ENCODE measurements around the gene TXNL4A.

Gene TXNL4A

GRCh38 chr18:79933765-79934164 lies 54.6 kb downstream of the TXNL4A start:
- DNase-seq = no peak

GRCh38 chr18:79932907-79933306 lies 55.5 kb downstream of the TXNL4A start:
- no peak for DNase-seq

DNA sequence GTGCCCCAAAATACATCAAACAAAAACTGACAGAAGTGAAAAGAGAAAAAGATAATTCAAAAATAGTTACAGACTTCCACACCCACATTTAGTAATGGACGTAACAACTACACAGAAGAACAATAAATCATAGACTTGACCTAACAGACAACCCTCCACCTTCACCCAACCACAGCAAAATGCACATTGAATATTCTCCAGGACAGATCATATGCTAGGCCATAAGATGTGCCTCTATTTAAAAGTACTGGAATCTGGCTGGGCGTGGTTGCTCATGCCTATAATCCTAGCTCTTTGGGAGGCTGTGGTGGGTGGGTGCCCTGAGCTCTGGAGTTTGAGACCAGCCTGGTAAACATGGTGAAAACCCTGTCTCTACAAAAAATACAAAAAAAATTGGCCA lies 56.9 kb downstream of the TXNL4A start:
- no peak for DNase-seq

DNA sequence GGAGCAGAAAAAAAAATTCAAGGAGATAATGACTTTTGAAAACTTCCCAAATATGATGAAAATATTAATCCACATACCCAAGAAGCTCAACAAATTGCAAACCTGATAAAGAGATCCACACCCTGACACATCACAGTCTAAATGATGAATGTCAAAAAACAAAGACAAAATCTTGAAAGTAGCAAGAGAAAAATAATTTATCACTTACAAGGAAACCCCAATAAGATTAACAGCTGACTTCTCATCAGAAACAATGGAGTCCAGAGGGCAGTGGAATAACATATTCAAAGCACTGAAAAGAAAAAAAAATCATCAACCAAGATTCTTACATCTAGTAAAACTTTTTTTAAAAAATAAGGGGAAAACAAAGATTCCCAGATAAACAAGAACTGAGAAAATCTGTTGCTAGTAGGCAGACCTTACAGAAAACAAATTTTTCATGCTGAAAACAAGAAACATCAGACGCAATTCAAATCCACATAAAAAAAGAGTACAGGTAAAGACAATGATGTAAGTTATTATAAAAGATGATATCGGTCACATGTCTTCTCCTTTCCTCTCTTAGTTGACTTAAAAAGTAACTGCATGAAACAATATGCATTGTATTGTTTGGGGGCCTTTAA lies 58.2 kb downstream of the TXNL4A start:
- DNase-seq = no peak

GRCh38 chr18:79928563-79928960 lies 59.8 kb downstream of the TXNL4A start:
- DNase-seq = no peak

DNA sequence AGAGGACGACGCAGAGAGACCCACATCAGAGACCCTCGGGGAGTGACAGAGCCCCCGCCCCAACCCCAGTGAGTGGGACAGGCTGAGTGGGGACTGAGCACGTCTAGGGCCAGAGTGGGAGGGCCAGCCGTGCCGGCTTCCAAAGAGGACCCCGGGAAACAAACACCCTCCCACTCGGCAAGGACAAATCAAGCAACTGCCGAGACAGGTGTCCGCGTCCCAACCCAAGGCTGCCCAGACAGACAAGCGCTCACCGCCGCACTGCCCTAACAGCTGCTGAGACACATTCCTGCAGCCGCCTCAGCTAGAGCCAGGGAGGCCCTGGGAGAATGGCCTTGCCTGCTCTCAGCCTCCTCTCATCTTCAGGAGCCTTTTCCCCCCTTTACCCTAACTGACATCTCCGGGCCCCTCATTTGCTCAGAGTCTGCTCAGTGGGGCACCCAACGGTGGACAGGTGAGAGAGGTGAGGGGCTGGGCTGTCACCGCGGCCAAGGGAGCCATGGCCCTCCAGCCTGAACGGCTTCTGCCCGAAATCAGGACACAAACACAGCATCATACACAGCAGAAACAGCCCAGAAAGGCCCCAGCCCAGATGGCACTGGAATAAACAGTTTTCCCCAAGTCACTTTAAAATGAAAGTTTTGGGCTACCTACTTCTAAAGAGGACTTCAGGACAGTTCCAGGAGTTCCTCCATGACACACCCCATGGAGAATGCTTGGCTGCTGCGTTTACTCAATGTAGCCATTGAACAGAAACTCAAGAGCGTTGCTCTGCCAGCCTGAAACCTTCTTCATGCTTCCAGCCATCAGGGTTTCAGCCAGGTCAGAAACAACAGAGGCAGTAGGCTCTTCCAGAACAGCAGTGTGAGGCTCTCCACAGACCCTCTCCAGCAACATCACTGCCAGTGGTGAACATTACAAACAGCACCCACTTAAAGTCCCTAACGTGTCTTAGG lies 60.5 kb downstream of the TXNL4A start:
- no peak for DNase-seq

DNA sequence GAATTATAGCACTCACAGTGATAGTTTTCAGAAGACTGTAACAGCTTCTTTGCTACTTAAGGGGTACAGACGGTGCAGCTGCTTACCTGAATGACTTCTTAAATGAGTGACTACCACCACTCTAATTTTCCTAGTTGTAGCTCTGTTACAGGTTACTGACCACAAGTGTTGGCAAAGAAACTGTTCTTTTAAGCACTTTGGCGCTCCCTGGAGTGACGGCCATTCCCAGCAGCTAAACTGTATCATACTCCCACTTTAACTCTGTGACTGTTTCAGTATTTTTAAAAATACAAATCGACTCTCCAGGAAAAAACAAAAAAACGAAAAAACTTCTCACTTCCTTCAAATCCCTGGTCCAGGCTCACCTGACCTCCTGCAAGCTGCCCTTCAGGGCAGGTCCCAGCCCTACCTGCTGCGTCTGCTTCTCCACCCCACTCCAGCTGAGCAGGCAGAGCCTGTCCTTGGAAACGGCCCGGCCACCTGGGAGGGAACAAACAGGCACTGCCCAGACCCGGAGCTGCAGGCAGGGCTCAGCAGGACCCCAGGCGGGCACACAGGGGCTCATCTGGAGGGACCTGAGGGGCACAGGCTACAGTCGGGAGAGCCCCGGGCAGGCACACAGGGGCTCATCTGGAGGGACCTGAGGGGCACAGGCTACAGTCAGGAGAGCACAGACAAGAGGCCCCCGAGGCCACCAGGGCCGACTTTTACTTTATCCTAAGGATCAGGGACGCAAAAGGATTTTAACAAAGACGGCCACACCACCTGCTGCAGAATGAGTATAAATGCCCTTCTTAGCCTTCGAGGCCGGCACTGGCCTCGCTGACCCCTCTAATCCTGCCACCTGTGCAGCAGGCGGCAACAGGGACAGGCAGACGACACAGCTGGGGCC lies 61.4 kb downstream of the TXNL4A start:
- DNase-seq = no peak

- DNase-seq = no peak
These were observed 62.1 kb downstream of the TXNL4A start for GRCh38 chr18:79926306-79926705.

DNA sequence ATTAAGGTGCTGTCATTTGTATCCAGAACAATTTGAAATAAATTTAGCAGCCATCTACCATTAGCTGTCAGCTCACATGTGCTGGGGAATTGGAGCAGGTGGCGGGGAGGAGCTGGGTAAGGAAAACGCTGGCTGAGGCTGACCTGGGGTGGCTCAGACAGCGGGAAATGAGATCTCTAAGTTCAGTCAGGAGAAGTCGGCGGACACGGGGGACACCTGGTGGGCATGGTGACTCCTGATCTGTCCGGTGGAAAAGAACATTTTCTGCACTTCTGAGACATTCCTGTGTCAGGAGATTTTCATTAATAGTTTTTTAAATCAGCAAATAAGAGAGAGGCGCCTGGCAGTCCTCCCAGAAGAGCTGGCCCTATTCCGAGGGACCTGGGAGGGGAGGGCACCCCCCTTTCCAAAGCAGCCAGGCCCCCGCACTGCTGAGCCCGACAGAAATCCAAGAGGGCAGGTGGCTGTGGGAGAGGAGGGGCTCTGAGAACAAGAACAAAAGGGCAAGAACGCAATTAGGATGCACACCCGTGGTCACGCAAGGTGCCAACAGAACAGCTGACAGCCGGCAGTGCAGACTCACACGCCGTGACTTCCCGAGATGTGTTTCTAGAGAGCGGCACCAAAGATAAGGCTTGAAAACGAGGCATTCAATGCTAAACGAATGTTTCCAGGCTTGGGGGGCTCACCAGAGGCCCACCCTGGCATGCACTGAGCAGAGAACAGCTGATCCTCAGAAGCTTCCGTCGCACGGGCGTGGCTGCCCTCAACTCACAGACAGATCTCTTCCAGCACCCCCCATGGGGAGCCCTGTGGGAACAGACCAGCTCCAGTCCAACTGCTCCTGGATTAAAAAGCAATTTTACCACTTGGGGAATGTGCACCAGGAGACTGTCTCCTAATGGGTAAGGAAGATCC lies 63.3 kb downstream of the TXNL4A start:
- DNase-seq = no peak

GRCh38 chr18:79923896-79924585 lies 64.3 kb downstream of the TXNL4A start:
- no peak for DNase-seq

DNA sequence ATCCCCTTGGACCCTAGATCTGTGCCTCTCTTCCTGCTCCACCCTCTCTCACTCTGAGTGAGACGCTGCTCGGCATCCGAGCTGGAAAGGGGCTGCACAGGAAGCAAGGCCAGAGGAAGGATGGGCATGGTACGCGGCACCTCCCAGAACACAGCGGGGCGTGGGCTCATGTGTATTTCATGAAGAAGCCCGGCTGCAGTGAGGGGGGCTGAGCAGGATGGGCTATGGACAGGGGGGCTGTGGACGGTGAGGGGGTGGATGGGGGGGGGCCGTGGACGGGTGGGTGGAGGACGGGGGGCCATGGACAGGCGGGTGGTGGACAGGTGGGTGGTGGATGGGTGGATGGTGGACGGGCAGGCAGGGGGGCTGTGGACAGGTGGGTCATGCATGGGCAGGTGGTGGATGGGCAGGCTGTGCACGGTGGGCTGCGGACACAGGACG lies 65.4 kb downstream of the TXNL4A start:
- no peak for DNase-seq

- no peak for DNase-seq
These were observed 66.1 kb downstream of the TXNL4A start for GRCh38 chr18:79921984-79922965.
